Upper lobe of right lung (tissue), 1 donor: ENCODE results near the gene STK17A. TPM values are rescaled to one million over a fixed set of nuclear protein-coding genes. Genes with fewer than 3 reads are reported as not detected.

Source experiments
- ATAC-seq: fragments of 200-7000 bp; cut with Tn5 transposase; one replicate; pipeline ENCODE4 v1.9.1; 2020; ENCODE audit warnings: mild to moderate bottlenecking, moderate library complexity
- DNase-seq: peaks from one replicate; pipeline ENCODE4 v3.0.0-alpha.2; 2020
- H3K27ac ChIP-seq: fragments of 200-600 bp; one replicate; pipeline ENCODE4 v1.8.0; 2022
- H3K27me3 ChIP-seq: fragments of 200-600 bp; one replicate; pipeline ENCODE4 v1.8.0; 2022; ENCODE audit warnings: mild to moderate bottlenecking
- H3K36me3 ChIP-seq: fragments of 200-600 bp; one replicate; pipeline ENCODE4 v1.8.0; 2022
- H3K4me1 ChIP-seq: fragments of 200-600 bp; one replicate; pipeline ENCODE4 v1.8.0; 2022
- H3K4me3 ChIP-seq: fragments of 200-600 bp; one replicate; pipeline ENCODE4 v1.8.0; 2022; ENCODE audit warnings: mild to moderate bottlenecking
- H3K9me3 ChIP-seq: fragments of 200-600 bp; one replicate; pipeline ENCODE4 v1.8.0; 2022
- intact Hi-C: fragments of 100-400 bp; cut with DNase I; formaldehyde crosslinking; loops from one replicate; pipeline ENCODE4 v1.11.0; 2022
- total RNA-seq: library from RNA; stranded (reverse); fragmentation: NEBNext Ultra II Directional; extraction: Animal tissue kit (Norgen Biotek cat#: 25700); gene quantifications from one replicate; pipeline ENCODE4 v1.2.1, GENCODE V29; 2021
- TF ChIP-seq, protein P1 (sequence below): fragments of 200-600 bp; IDR thresholded peaks from one replicate; pipeline ENCODE4 v1.8.0; 2022; ENCODE audit warnings: antibody characterized with exemption
- donor health status: DM: no; HTN: yes; CAD: no; lungs with severe emphysema.

Gene STK17A
- total RNA-seq, 1 donor from 2014 or later, result 35.4 TPM

DNA sequence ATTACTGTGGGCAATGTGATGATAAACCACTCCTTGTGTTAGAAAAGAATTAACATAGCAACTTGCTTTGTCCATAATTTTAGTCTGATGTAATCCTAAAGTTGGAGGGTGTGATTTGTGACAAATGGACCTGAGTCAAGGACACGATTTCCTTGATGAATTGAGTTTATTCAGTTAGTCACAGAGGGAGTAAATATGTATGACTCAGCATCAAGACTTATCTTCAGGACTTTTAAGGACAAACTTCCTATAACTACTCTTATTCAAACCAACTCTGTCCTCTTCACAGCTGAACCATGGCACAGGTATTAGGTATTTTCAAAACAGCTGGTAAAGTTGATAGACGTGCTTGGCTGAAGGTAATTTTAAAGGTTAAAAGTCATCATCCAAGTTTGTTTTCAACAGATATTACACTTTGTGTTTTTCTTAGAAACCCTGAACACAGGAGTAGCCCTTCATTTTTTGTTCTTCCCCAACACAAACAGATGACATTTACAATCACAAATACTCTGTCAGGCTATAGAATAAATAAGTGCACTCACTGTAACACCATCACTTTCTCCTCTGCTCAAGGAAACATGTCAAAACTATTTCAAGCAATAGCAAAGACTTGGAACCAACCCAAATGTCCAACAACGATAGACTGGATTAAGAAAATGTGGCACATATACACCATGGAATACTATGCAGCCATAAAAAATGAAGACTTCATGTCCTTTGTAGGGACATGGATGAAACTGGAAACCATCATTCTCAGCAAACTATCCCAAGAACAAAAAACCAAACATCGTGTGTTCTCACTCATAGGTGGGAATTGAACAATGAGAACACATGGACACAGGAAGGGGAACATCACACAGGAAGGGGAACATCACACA is 91.9 kb downstream of the STK17A start:
- H3K4me3 ChIP-seq, result no peak overlapping the region
- H3K27me3 ChIP-seq, result no peaks in the 10 kb centered on the region
- TF ChIP-seq, protein P1, sequence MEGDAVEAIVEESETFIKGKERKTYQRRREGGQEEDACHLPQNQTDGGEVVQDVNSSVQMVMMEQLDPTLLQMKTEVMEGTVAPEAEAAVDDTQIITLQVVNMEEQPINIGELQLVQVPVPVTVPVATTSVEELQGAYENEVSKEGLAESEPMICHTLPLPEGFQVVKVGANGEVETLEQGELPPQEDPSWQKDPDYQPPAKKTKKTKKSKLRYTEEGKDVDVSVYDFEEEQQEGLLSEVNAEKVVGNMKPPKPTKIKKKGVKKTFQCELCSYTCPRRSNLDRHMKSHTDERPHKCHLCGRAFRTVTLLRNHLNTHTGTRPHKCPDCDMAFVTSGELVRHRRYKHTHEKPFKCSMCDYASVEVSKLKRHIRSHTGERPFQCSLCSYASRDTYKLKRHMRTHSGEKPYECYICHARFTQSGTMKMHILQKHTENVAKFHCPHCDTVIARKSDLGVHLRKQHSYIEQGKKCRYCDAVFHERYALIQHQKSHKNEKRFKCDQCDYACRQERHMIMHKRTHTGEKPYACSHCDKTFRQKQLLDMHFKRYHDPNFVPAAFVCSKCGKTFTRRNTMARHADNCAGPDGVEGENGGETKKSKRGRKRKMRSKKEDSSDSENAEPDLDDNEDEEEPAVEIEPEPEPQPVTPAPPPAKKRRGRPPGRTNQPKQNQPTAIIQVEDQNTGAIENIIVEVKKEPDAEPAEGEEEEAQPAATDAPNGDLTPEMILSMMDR, result no peak
- DNase-seq (no peak), ATAC-seq (peak; percentile 79)
- H3K9me3 ChIP-seq, result no peaks in the 10 kb centered on the region
- H3K27ac ChIP-seq, result no peak overlapping the region
- no peaks in the 10 kb centered on the region for H3K36me3 ChIP-seq
- intact Hi-C loops, result no loop called here
- H3K4me1 ChIP-seq, result peaks cover 9% of the 10 kb centered on the region

Other genes starting within 250 kb of the STK17A start
- 47.9 TPM for gene COA1, start 146.4 kb downstream of the STK17A start, total RNA-seq
- gene BLVRA, start 175.6 kb downstream of the STK17A start, total RNA-seq, result 104 TPM